Astrocyte (in vitro differentiated cells and primary cell): ENCODE results near the gene PPP2R3B. TPM values are rescaled to one million over a fixed set of nuclear protein-coding genes. Genes with fewer than 3 reads are reported as not detected.

Experiments used
- DNase-seq: peaks from one replicate; pipeline ENCODE4 v3.0.0-alpha.2; 2010; ENCODE audit warnings: low read depth
- FAIRE-seq: peaks from 2 replicates; lab custom pipeline; 2011; peaks lifted over from hg19 to GRCh38; lab: Jason Lieb, UNC
- H2AFZ ChIP-seq: 2 replicates; pipeline ENCODE4 v1.6.0; 2012; ENCODE audit warnings: low read depth, low read length, inconsistent platforms
- H3K27ac ChIP-seq: 2 replicates; pipeline ENCODE4 v1.5.1; 2011; ENCODE audit warnings: low read depth, low read length, inconsistent platforms
- H3K27me3 ChIP-seq: 2 replicates; pipeline ENCODE4 v1.6.0; 2011; ENCODE audit warnings: low read length, inconsistent platforms; ENCODE audit not compliant: insufficient read depth
- H3K36me3 ChIP-seq: 2 replicates; pipeline ENCODE4 v1.5.1; 2011; ENCODE audit warnings: low read length, inconsistent platforms; ENCODE audit not compliant: insufficient read depth
- H3K4me1 ChIP-seq: 2 replicates; pipeline ENCODE4 v1.5.1; 2011; ENCODE audit warnings: low read length, inconsistent platforms; ENCODE audit not compliant: insufficient read depth
- H3K4me2 ChIP-seq: 2 replicates; pipeline ENCODE4 v1.6.0; 2012; ENCODE audit warnings: low read length, inconsistent platforms
- H3K4me3 ChIP-seq: 2 replicates; pipeline ENCODE4 v1.5.1; 2011; ENCODE audit warnings: low read depth, mild to moderate bottlenecking, low read length, inconsistent platforms; ENCODE audit not compliant: insufficient read depth
- H3K79me2 ChIP-seq: 2 replicates; pipeline ENCODE4 v1.6.0; 2012; ENCODE audit warnings: mild to moderate bottlenecking, low read length, inconsistent platforms; ENCODE audit not compliant: insufficient read depth
- H3K9ac ChIP-seq: 2 replicates; pipeline ENCODE4 v1.6.0; 2012; ENCODE audit warnings: mild to moderate bottlenecking, low read length, inconsistent platforms
- H3K9me3 ChIP-seq: 2 replicates; pipeline ENCODE4 v1.5.1; 2012; ENCODE audit warnings: low read depth, mild to moderate bottlenecking, low read length, inconsistent platforms; ENCODE audit not compliant: insufficient read depth
- H4K20me1 ChIP-seq: 2 replicates; pipeline ENCODE4 v1.6.0; 2012; ENCODE audit warnings: low read length, inconsistent platforms; ENCODE audit not compliant: insufficient read depth
- H3K27ac Mint-ChIP-seq: one replicate; pipeline ENCODE4 v1.8.0; 2021; ENCODE audit warnings: mild to moderate bottlenecking, mixed read lengths; ENCODE audit not compliant: unreplicated experiment
- H3K27me3 Mint-ChIP-seq: one replicate; pipeline ENCODE4 v1.8.0; 2021; ENCODE audit warnings: low read depth, mixed read lengths; ENCODE audit not compliant: unreplicated experiment
- H3K36me3 Mint-ChIP-seq: one replicate; pipeline ENCODE4 v1.8.0; 2021; ENCODE audit warnings: low read depth, mixed read lengths; ENCODE audit not compliant: unreplicated experiment
- H3K4me1 Mint-ChIP-seq: one replicate; pipeline ENCODE4 v1.8.0; 2021; ENCODE audit warnings: low read depth, mixed read lengths; ENCODE audit not compliant: unreplicated experiment
- H3K4me3 Mint-ChIP-seq: one replicate; pipeline ENCODE4 v1.8.0; 2021; ENCODE audit warnings: mild to moderate bottlenecking, moderate library complexity, mixed read lengths; ENCODE audit not compliant: unreplicated experiment
- H3K9me3 Mint-ChIP-seq: one replicate; pipeline ENCODE4 v1.8.0; 2021; ENCODE audit warnings: mild to moderate bottlenecking, mixed read lengths; ENCODE audit not compliant: unreplicated experiment
- CTCF ChIP-seq: IDR thresholded peaks from 2 replicates; pipeline ENCODE4 v1.5.1; 2011; ENCODE audit warnings: low read depth, mild to moderate bottlenecking, inconsistent platforms, low read length, moderate library complexity; ENCODE audit not compliant: insufficient read depth
- EZH2 ChIP-seq: IDR thresholded peaks from 2 replicates; pipeline ENCODE4 v1.6.1; 2012; ENCODE audit warnings: mild to moderate bottlenecking, low read length, inconsistent platforms; ENCODE audit not compliant: insufficient read depth
- total RNA-seq: library from RNA; stranded (reverse); gene quantifications from 2 replicates; pipeline ENCODE4 v1.2.1, GENCODE V29; 2021

The PPP2R3B gene
- total RNA-seq, 1 donor from 2014 or later = 44.7 TPM

- peaks cover 9% of the 10 kb centered on the region for H3K36me3 ChIP-seq
- H3K27ac ChIP-seq = no peak overlapping the region
- H3K27me3 Mint-ChIP-seq = no peaks in the 10 kb centered on the region
- H3K9ac ChIP-seq = no peak overlapping the region
- no peaks in the 10 kb centered on the region for H4K20me1 ChIP-seq
- FAIRE-seq (no peak), DNase-seq (no peak)
- no peak overlapping the region for H3K4me3 Mint-ChIP-seq
- H3K36me3 Mint-ChIP-seq = peaks cover 30% of the 10 kb centered on the region
- H3K9me3 Mint-ChIP-seq = peaks cover 2% of the 10 kb centered on the region
- H3K4me1 Mint-ChIP-seq = no peaks in the 10 kb centered on the region
- no peaks in the 10 kb centered on the region for H3K27me3 ChIP-seq
- TF ChIP-seq CTCF (no peak), EZH2 (no peak)
- H3K9me3 ChIP-seq = no peaks in the 10 kb centered on the region
- no peak overlapping the region for H3K27ac Mint-ChIP-seq
- no peak overlapping the region for H3K4me2 ChIP-seq
- H3K4me1 ChIP-seq = no peaks in the 10 kb centered on the region
- H3K4me3 ChIP-seq = no peak overlapping the region
- H3K79me2 ChIP-seq = no peaks in the 10 kb centered on the region
- H2AFZ ChIP-seq = no peak overlapping the region
These were observed 91.6 kb downstream of the PPP2R3B start for GRCh38 chrX:295136-295535.

- Histone ChIP-seq H4K20me1 (no peaks in the 10 kb centered on the region), H3K36me3 (peaks cover 9% of the 10 kb centered on the region), H3K9ac (no peak overlapping the region), H2AFZ (no peak overlapping the region), H3K27me3 (no peaks in the 10 kb centered on the region), H3K27ac (no peak overlapping the region), H3K4me1 (no peaks in the 10 kb centered on the region), H3K9me3 (no peaks in the 10 kb centered on the region), H3K79me2 (no peaks in the 10 kb centered on the region), H3K4me3 (no peak overlapping the region), H3K4me2 (no peak overlapping the region)
- Mint-ChIP-seq H3K4me3 (no peak overlapping the region), H3K27me3 (no peaks in the 10 kb centered on the region), H3K4me1 (no peaks in the 10 kb centered on the region), H3K36me3 (peaks cover 27% of the 10 kb centered on the region), H3K27ac (no peak overlapping the region), H3K9me3 (peaks cover 2% of the 10 kb centered on the region)
- FAIRE-seq = no peak
- TF ChIP-seq EZH2 = no peak
- TF ChIP-seq CTCF = no peak
- no peak for DNase-seq
These were observed 93.5 kb downstream of the PPP2R3B start for GRCh38 chrX:292900-293897.
